HepG2 (cell line): Measurements from ENCODE around the gene CCDC57. TPM values are rescaled to one million over a fixed set of nuclear protein-coding genes. Genes with fewer than 3 reads are reported as not detected.
A peak's percentile ranks its signal among the peaks of the same experiment; 100 is the strongest.

Experiments
- ATF7-NPFF ChIP-seq: sonication (generic); formaldehyde crosslinking; IDR thresholded peaks from 2 replicates; pipeline ENCODE4 v1.8.1; 2023; ENCODE audit warnings: mild to moderate bottlenecking, low read depth, missing genetic modification reagents, moderate library complexity
- CHCHD3 ChIP-seq: sonication (generic); formaldehyde crosslinking; IDR thresholded peaks from 2 replicates; pipeline ENCODE4 v1.8.0; 2022; ENCODE audit warnings: mild to moderate bottlenecking, missing genetic modification reagents, moderate library complexity
- KDM6A ChIP-seq: IDR thresholded peaks from 2 replicates; pipeline ENCODE4 v1.6.1; 2016; ENCODE audit warnings: low read depth
- NFE2 ChIP-seq: sonication (generic); formaldehyde crosslinking; IDR thresholded peaks from 2 replicates; pipeline ENCODE4 v1.4.0; 2020; ENCODE audit warnings: missing genetic modification reagents
- NFIB ChIP-seq: sonication (generic); formaldehyde crosslinking; IDR thresholded peaks from 2 replicates; pipeline ENCODE4 v1.9.0; 2021; ENCODE audit warnings: missing genetic modification reagents, mild to moderate bottlenecking, borderline replicate concordance
- NKX3-1 ChIP-seq: sonication (generic); formaldehyde crosslinking; IDR thresholded peaks from 2 replicates; pipeline ENCODE4 v1.5.0; 2020; ENCODE audit warnings: missing genetic modification reagents
- PPARG ChIP-seq: conservative IDR thresholded peaks from 2 replicates; pipeline ENCODE4 v1.6.1; 2016; ENCODE audit warnings: missing biosample characterization, missing genetic modification reagents
- PTBP1 ChIP-seq: fragments of 200-400 bp; formaldehyde crosslinking; IDR thresholded peaks from 2 replicates; pipeline ENCODE4 v1.6.1; 2018; ENCODE audit warnings: low read length, low read depth; ENCODE audit not compliant: poor library complexity, severe bottlenecking
- RNF2 ChIP-seq: fragments of 450-650 bp; conservative IDR thresholded peaks from 2 replicates; pipeline ENCODE4 v1.6.1; 2016; ENCODE audit warnings: low read depth
- TAF15 ChIP-seq: fragments of 200-400 bp; formaldehyde crosslinking; IDR thresholded peaks from one replicate; pipeline ENCODE4 v1.6.1; 2018; ENCODE audit warnings: mild to moderate bottlenecking, low read depth, low read length; ENCODE audit not compliant: poor library complexity, severe bottlenecking
- ZKSCAN1 ChIP-seq: fragments of 150-350 bp; IDR thresholded peaks from 2 replicates; pipeline ENCODE4 v1.6.1; 2014; ENCODE audit warnings: low read length
- ZNF446 ChIP-seq: sonication (generic); formaldehyde crosslinking; IDR thresholded peaks from 2 replicates; pipeline ENCODE4 v1.5.0; 2020; ENCODE audit warnings: mild to moderate bottlenecking, missing genetic modification reagents
- ZNF530 ChIP-seq: sonication (generic); formaldehyde crosslinking; IDR thresholded peaks from 2 replicates; pipeline ENCODE4 v1.5.0; 2020; ENCODE audit warnings: low read depth, mild to moderate bottlenecking, missing genetic modification reagents
- ZNF780A ChIP-seq: sonication (generic); formaldehyde crosslinking; IDR thresholded peaks from 2 replicates; pipeline ENCODE4 v1.8.0; 2022; ENCODE audit warnings: mild to moderate bottlenecking, missing genetic modification reagents, moderate library complexity
- polyA plus RNA-seq, 8 experiments: library from polyadenylated mRNA; depleted of rRNA in 3 of 8; stranded (reverse) in 7 of 8; unstranded in 1 of 8; fragments of >200 nt; fragmentation: Illumina TruSeq in 4 of 8; extraction: Trizol in 4 of 8; gene quantifications; 2 replicates each; pipeline versions ENCODE4 v1.2.1 to v1.2.3, GENCODE V29; 2011 to 2016; ENCODE audit warnings: low read depth in 4 of 8, missing spikeins in 1 of 8, mixed read lengths in 1 of 8; ENCODE audit not compliant: insufficient read depth in 1 of 8
- total RNA-seq, 5 experiments: library from RNA; depleted of rRNA; stranded (reverse); fragments of >200 nt; fragmentation: Illumina TruSeq; extraction: Trizol; gene quantifications; 2 replicates each; pipeline ENCODE4 v1.2.3, GENCODE V29; 2016; ENCODE audit warnings: low read depth in 1 of 5
- TF ChIP-seq, protein P1 (sequence below): sonication (generic); formaldehyde crosslinking; conservative IDR thresholded peaks from 2 replicates; pipeline ENCODE4 v1.8.0; 2022; ENCODE audit warnings: mild to moderate bottlenecking, moderate library complexity, missing genetic modification reagents
- TF ChIP-seq, protein P2 (sequence below): IDR thresholded peaks from 2 replicates; pipeline ENCODE4 v1.6.1; 2018; ENCODE audit warnings: missing genetic modification reagents, mild to moderate bottlenecking, missing compliant biosample characterization
- TF ChIP-seq, protein P3 (sequence below): sonication (generic); formaldehyde crosslinking; IDR thresholded peaks from 2 replicates; pipeline ENCODE4 v1.5.0; 2020; ENCODE audit warnings: missing genetic modification reagents
- TF ChIP-seq, protein P4 (sequence below): sonication (generic); formaldehyde crosslinking; IDR thresholded peaks from 2 replicates; pipeline ENCODE4 v1.5.1; 2020; ENCODE audit warnings: missing genetic modification reagents, mild to moderate bottlenecking, borderline replicate concordance
- TF ChIP-seq, protein P5 (sequence below): sonication (generic); formaldehyde crosslinking; IDR thresholded peaks from 2 replicates; pipeline ENCODE4 v1.4.0; 2020; ENCODE audit warnings: missing genetic modification reagents, mild to moderate bottlenecking, borderline replicate concordance
- TF ChIP-seq, protein P6 (sequence below): sonication (generic); formaldehyde crosslinking; IDR thresholded peaks from 2 replicates; pipeline ENCODE4 v1.5.0; 2020; ENCODE audit warnings: mild to moderate bottlenecking, missing genetic modification reagents, borderline replicate concordance

CCDC57 gene
- total and polyA plus RNA-seq, 2 of the 13 experiments (the other 11 are each of a cell fraction or from before 2014, with no cell fraction given) = 59.3 to 59.9 TPM

DNA sequence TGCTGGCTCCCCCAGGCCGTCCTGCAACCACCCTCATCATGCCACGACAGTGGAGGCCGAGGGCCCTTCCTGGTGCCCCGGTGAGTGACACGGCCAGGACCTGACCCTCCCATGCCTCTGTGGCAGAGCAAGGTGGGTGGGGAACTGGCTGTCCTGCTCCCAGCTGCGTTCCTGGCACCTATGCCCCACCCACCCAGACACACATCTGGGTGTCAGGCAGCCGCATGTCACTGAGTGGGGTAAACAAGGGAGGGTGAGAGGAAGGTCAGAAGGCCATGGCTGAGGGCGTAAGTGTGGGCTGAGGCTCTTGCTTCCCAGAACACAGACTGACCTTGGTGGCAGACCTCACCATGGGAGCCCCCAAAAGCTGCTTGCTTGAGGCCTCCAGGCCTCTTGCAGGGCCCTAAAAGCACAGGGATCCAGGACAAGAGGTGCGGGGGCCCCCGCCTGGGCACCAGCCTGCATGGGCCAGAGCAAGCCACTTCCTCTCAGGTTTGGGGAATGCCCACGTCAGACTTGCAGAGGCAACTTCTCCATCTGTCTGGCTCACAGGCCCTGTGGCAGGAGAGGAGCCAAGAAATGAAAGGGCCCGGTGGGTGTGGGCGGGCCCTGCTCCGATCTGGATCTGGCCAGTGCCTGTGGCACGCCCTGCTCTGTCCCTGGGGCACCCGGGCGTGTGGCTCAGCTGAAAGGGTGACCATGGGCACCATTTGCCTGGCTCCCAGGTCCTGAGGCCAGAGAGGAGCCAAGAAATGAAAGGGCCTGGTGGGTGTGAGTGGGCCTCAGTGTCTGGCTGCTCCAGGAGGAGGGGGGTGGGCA is 3.9 kb upstream of the CCDC57 start (continued):
- TF ChIP-seq, protein P1, sequence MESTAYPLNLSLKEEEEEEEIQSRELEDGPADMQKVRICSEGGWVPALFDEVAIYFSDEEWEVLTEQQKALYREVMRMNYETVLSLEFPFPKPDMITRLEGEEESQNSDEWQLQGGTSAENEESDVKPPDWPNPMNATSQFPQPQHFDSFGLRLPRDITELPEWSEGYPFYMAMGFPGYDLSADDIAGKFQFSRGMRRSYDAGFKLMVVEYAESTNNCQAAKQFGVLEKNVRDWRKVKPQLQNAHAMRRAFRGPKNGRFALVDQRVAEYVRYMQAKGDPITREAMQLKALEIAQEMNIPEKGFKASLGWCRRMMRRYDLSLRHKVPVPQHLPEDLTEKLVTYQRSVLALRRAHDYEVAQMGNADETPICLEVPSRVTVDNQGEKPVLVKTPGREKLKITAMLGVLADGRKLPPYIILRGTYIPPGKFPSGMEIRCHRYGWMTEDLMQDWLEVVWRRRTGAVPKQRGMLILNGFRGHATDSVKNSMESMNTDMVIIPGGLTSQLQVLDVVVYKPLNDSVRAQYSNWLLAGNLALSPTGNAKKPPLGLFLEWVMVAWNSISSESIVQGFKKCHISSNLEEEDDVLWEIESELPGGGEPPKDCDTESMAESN (CRISPR knock-in tag) = no peak
- TF ChIP-seq, protein P2, sequence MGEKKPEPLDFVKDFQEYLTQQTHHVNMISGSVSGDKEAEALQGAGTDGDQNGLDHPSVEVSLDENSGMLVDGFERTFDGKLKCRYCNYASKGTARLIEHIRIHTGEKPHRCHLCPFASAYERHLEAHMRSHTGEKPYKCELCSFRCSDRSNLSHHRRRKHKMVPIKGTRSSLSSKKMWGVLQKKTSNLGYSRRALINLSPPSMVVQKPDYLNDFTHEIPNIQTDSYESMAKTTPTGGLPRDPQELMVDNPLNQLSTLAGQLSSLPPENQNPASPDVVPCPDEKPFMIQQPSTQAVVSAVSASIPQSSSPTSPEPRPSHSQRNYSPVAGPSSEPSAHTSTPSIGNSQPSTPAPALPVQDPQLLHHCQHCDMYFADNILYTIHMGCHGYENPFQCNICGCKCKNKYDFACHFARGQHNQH (CRISPR knock-in tag) = peak; percentile 45; the same call in 1 of the 2 replicates
- TF ChIP-seq NFIB (CRISPR knock-in tag) (no peak), ZNF780A (CRISPR knock-in tag) (no peak; the same call in 1 of the 2 replicates), PPARG (CRISPR knock-in tag) (no peak), KDM6A (CRISPR knock-in tag) (no peak), CHCHD3 (CRISPR knock-in tag) (no peak), NFE2 (CRISPR knock-in tag) (no peak), ZKSCAN1 (no peak), ZNF446 (CRISPR knock-in tag) (no peak), ZNF530 (CRISPR knock-in tag) (no peak), ATF7-NPFF (CRISPR knock-in tag) (no peak), TAF15 (no peak), RNF2 (no peak), PTBP1 (no peak), NKX3-1 (CRISPR knock-in tag) (no peak)
- TF ChIP-seq, protein P3, sequence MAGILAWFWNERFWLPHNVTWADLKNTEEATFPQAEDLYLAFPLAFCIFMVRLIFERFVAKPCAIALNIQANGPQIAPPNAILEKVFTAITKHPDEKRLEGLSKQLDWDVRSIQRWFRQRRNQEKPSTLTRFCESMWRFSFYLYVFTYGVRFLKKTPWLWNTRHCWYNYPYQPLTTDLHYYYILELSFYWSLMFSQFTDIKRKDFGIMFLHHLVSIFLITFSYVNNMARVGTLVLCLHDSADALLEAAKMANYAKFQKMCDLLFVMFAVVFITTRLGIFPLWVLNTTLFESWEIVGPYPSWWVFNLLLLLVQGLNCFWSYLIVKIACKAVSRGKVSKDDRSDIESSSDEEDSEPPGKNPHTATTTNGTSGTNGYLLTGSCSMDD = no peak
- TF ChIP-seq, protein P4, sequence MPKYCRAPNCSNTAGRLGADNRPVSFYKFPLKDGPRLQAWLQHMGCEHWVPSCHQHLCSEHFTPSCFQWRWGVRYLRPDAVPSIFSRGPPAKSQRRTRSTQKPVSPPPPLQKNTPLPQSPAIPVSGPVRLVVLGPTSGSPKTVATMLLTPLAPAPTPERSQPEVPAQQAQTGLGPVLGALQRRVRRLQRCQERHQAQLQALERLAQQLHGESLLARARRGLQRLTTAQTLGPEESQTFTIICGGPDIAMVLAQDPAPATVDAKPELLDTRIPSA (CRISPR knock-in tag) = no peak
- TF ChIP-seq, protein P5, sequence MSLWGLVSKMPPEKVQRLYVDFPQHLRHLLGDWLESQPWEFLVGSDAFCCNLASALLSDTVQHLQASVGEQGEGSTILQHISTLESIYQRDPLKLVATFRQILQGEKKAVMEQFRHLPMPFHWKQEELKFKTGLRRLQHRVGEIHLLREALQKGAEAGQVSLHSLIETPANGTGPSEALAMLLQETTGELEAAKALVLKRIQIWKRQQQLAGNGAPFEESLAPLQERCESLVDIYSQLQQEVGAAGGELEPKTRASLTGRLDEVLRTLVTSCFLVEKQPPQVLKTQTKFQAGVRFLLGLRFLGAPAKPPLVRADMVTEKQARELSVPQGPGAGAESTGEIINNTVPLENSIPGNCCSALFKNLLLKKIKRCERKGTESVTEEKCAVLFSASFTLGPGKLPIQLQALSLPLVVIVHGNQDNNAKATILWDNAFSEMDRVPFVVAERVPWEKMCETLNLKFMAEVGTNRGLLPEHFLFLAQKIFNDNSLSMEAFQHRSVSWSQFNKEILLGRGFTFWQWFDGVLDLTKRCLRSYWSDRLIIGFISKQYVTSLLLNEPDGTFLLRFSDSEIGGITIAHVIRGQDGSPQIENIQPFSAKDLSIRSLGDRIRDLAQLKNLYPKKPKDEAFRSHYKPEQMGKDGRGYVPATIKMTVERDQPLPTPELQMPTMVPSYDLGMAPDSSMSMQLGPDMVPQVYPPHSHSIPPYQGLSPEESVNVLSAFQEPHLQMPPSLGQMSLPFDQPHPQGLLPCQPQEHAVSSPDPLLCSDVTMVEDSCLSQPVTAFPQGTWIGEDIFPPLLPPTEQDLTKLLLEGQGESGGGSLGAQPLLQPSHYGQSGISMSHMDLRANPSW (CRISPR knock-in tag) = no peak
- TF ChIP-seq, protein P6, sequence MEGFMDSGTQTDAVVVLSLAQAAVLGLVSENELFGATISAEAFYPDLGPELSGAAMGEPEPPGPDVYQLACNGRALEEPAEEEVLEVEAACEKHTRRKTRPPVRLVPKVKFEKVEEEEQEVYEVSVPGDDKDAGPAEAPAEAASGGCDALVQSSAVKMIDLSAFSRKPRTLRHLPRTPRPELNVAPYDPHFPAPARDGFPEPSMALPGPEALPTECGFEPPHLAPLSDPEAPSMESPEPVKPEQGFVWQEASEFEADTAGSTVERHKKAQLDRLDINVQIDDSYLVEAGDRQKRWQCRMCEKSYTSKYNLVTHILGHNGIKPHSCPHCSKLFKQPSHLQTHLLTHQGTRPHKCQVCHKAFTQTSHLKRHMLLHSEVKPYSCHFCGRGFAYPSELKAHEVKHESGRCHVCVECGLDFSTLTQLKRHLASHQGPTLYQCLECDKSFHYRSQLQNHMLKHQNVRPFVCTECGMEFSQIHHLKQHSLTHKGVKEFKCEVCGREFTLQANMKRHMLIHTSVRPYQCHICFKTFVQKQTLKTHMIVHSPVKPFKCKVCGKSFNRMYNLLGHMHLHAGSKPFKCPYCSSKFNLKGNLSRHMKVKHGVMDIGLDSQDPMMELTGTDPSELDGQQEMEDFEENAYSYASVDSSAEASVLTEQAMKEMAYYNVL (CRISPR knock-in tag) = no peak
